Right atrium auricular region (tissue), 2 donors: ENCODE data around the gene TXNRD2. TPM values are rescaled to one million over a fixed set of nuclear protein-coding genes. Genes with fewer than 3 reads are reported as not detected.

Experiments
- DNase-seq: peaks from one replicate; pipeline ENCODE4 v3.0.0-alpha.2; 2019; ENCODE audit warnings: low spot score
- H3K27ac ChIP-seq, 2 donors: fragments of 200-600 bp; sonication (generic); 1 replicate in 1 of 2; 2 replicates in 1 of 2; pipeline ENCODE4 v1.5.1; 2016 to 2019
- H3K27me3 ChIP-seq, 2 donors: fragments of 200-600 bp; sonication (generic); one replicate each; pipeline versions ENCODE4 v1.5.1 to v1.6.0; 2017 to 2019
- H3K36me3 ChIP-seq: fragments of 200-600 bp; sonication (generic); one replicate; pipeline ENCODE4 v1.5.1; 2016
- H3K4me1 ChIP-seq, 2 donors: fragments of 200-600 bp; sonication (generic); one replicate each; pipeline versions ENCODE4 v1.5.1 to v1.6.0; 2017 to 2019
- H3K4me3 ChIP-seq, 2 donors: fragments of 200-600 bp; sonication (generic); 1 replicate in 1 of 2; 2 replicates in 1 of 2; pipeline ENCODE4 v1.5.1; 2017 to 2019; ENCODE audit warnings: mild to moderate bottlenecking in 1 of 2, moderate library complexity in 1 of 2
- H3K9me3 ChIP-seq, 2 donors: fragments of 200-600 bp; sonication (generic); one replicate each; pipeline ENCODE4 v1.5.1; 2019
- CTCF ChIP-seq, 2 donors: fragments of 200-600 bp; sonication (generic); IDR thresholded peaks; one replicate each; pipeline ENCODE4 v1.5.1; 2019; ENCODE audit warnings: antibody characterized with exemption in 2 of 2
- total RNA-seq, 2 donors: library from RNA; depleted of rRNA; stranded (reverse); fragments of >200 nt; gene quantifications; one replicate each; pipeline ENCODE4 v1.1.0, GENCODE V29; 2016

Gene TXNRD2
- total RNA-seq, 2 donors from 2014 or later: 16.2 to 18.4 TPM

- no peaks in the 10 kb centered on the region for H3K27me3 ChIP-seq
- no peak for DNase-seq
- no peak for TF ChIP-seq CTCF (IDR thresholded peaks at IDR 0.05)
- peaks cover 38% of the 10 kb centered on the region for H3K36me3 ChIP-seq
- H3K4me1 ChIP-seq: no peaks in the 10 kb centered on the region
- no peak overlapping the region for H3K4me3 ChIP-seq
- H3K27ac ChIP-seq: no peak overlapping the region
- H3K9me3 ChIP-seq: no peaks in the 10 kb centered on the region
These were observed 21.8 kb downstream of the TXNRD2 start for GRCh38 chr22:19919701-19920363.

- no peaks in the 10 kb centered on the region for H3K4me1 ChIP-seq
- H3K27me3 ChIP-seq: no peaks in the 10 kb centered on the region
- no peak for DNase-seq
- peaks cover 51% of the 10 kb centered on the region for H3K36me3 ChIP-seq
- H3K27ac ChIP-seq: no peak overlapping the region
- H3K4me3 ChIP-seq: no peak overlapping the region
- TF ChIP-seq CTCF (IDR thresholded peaks at IDR 0.05): no peak
- H3K9me3 ChIP-seq: no peaks in the 10 kb centered on the region
These were observed 23.1 kb downstream of the TXNRD2 start for GRCh38 chr22:19918332-19919106.

- H3K27ac ChIP-seq: no peak overlapping the region
- H3K4me1 ChIP-seq: no peaks in the 10 kb centered on the region
- DNase-seq: no peak
- H3K36me3 ChIP-seq: peaks cover 55% of the 10 kb centered on the region
- H3K9me3 ChIP-seq: no peaks in the 10 kb centered on the region
- TF ChIP-seq CTCF (IDR thresholded peaks at IDR 0.05): no peak
- no peaks in the 10 kb centered on the region for H3K27me3 ChIP-seq
- H3K4me3 ChIP-seq: no peak overlapping the region
These were observed 24.1 kb downstream of the TXNRD2 start for GRCh38 chr22:19917389-19918138.

GRCh38 chr22:19916941-19917340, 24.7 kb downstream of the TXNRD2 start:
- DNase-seq: no peak
- Histone ChIP-seq H3K4me1 (no peaks in the 10 kb centered on the region), H3K27ac (no peak overlapping the region), H3K36me3 (peaks cover 55% of the 10 kb centered on the region), H3K9me3 (no peaks in the 10 kb centered on the region), H3K4me3 (no peak overlapping the region), H3K27me3 (no peaks in the 10 kb centered on the region)
- no peak for TF ChIP-seq CTCF (IDR thresholded peaks at IDR 0.05)

- Histone ChIP-seq H3K4me1 (no peaks in the 10 kb centered on the region), H3K27ac (no peak overlapping the region), H3K27me3 (no peaks in the 10 kb centered on the region), H3K9me3 (no peaks in the 10 kb centered on the region), H3K36me3 (peaks cover 55% of the 10 kb centered on the region), H3K4me3 (no peak overlapping the region)
- TF ChIP-seq CTCF (IDR thresholded peaks at IDR 0.05): no peak
- DNase-seq: no peak
These were observed 25.6 kb downstream of the TXNRD2 start for GRCh38 chr22:19916006-19916405.
